Esophagus squamous epithelium (tissue), 4 donors: Measurements from ENCODE around the gene DBP.
"Not testable (repeated sequence)": the region's sequence is repeated elsewhere in the genome, so short reads cannot be mapped to it uniquely, and the experiment has no call there.

Experiments
- CTCF ChIP-seq, 6 experiments: fragments of 450-650 bp in 4 of 6; fragments of 200-600 bp in 2 of 6; sonication (generic) in 2 of 6; IDR thresholded peaks; one replicate each; pipeline ENCODE4 v1.5.1; 2016 to 2019; ENCODE audit warnings: antibody characterized with exemption in 6 of 6, mild to moderate bottlenecking in 4 of 6, moderate library complexity in 4 of 6
- POLR2A ChIP-seq, 4 donors: fragments of 450-650 bp; IDR thresholded peaks; one replicate each; pipeline ENCODE4 v1.6.1; 2017; ENCODE audit warnings: antibody characterized with exemption in 4 of 4, mild to moderate bottlenecking in 4 of 4, moderate library complexity in 3 of 4

GRCh38 chr19:48657828-48658227, 20.6 kb upstream of the DBP start:
- not testable (repeated sequence) for TF ChIP-seq CTCF, POLR2A (IDR thresholded peaks at IDR 0.05)
